Forelimb muscle (tissue), 1 donor: ENCODE results near the gene OR10H1. TPM values are rescaled to one million over a fixed set of nuclear protein-coding genes. Genes with fewer than 3 reads are reported as not detected.
"Not testable (repeated sequence)": the region's sequence is repeated elsewhere in the genome, so short reads cannot be mapped to it uniquely, and the experiment has no call there.

Experiments
- DNase-seq: peaks from one replicate; pipeline ENCODE4 v3.0.0-alpha.2; 2013; ENCODE audit warnings: low read depth
- polyA plus RNA-seq: library from polyadenylated mRNA; unstranded; fragments of 120-200 nt; gene quantifications from one replicate; pipeline ENCODE4 v1.2.1, GENCODE V29; 2013; ENCODE audit not compliant: insufficient read length

The OR10H1 gene
- polyA plus RNA-seq, 1 donor, result 0.04 TPM

DNA sequence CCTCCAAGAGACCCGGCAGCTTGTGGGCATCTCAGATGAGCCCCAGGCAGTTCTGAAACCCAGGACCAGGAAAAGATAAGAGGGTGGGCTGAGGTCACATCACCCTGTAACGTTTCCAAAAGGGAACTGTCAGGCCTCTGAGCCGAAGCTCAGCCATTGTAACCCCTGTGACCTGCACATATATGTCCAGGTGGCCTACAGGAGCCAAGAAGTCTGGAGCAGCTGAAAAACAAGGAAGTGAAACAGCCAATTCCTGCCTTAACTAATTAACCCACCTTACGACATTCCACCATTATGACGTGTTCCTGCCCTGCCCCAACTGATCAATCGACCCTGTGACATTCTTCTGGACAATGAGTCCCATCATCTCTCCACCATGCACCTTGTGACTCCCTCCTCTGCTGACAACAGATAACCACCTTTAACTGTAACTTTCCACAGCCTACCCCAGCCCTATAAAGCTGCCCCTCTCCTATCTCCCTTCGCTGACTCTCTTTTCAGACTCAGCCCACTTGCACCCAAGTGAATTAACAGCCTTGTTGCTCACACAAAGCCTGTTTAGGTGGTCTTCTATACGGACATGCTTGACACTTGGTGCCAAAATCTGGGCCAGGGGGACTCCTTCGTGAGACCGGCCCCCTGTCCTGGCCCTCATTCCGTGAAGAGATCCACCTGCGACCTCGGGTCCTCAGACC, 13.3 kb upstream of the OR10H1 start:
- DNase-seq, result not testable (repeated sequence)

- no peak for DNase-seq
Measured at GRCh38 chr19:15828121-15828610, 12.7 kb upstream of the OR10H1 start.

GRCh38 chr19:15825753-15826152, 10.3 kb upstream of the OR10H1 start:
- DNase-seq, result no peak

DNA sequence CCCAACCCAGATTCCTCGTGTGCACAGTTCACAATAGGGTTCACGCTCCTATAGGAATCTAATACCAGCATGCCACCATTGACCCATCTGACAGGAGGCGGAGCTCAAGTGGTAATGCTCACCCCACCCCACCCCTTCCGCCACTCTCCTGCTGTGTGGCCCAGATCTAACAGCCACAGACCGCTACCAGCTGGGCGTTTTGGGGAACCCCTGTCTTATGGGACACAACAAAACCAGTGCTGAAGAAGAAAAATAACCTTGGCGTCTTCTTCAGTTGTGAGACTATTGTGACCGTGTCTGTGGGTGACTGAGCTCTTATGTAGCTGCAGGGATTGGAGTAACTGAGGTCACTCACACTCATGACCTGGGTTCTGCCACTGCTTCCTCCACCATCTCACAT, 5.2 kb upstream of the OR10H1 start:
- DNase-seq, result no peak

DNA sequence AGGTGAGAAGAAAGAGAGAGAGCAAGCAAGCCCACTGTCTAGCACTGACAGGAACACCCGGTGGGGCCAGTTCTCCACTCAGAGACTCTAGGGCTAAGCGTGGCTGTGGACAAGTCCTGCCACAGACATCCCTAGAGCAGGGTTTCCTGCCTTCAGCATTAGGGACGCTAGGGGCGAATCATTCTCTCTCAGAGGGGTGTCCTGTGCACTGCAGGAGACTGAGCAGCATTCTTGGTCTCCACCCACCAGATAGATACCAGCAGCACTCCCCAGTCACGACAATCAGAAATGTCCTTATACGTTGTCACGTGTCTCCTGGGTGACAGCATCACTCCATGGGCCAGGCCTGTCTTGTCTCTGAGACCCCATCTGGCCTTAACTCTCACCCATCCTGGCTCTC, 1.5 kb downstream of the OR10H1 start:
- no peak for DNase-seq

GRCh38 chr19:15812060-15812722, 3.3 kb downstream of the OR10H1 start:
- DNase-seq, result no peak

- DNase-seq, result no peak
Measured at GRCh38 chr19:15811476-15811875, 4.0 kb downstream of the OR10H1 start.

GRCh38 chr19:15810335-15810734, 5.1 kb downstream of the OR10H1 start:
- peak; percentile 9 for DNase-seq

- not testable (repeated sequence) for DNase-seq
Measured at GRCh38 chr19:15794279-15794678, 21.2 kb downstream of the OR10H1 start.

GRCh38 chr19:15790096-15790495, 25.4 kb downstream of the OR10H1 start:
- DNase-seq, result no peak

DNA sequence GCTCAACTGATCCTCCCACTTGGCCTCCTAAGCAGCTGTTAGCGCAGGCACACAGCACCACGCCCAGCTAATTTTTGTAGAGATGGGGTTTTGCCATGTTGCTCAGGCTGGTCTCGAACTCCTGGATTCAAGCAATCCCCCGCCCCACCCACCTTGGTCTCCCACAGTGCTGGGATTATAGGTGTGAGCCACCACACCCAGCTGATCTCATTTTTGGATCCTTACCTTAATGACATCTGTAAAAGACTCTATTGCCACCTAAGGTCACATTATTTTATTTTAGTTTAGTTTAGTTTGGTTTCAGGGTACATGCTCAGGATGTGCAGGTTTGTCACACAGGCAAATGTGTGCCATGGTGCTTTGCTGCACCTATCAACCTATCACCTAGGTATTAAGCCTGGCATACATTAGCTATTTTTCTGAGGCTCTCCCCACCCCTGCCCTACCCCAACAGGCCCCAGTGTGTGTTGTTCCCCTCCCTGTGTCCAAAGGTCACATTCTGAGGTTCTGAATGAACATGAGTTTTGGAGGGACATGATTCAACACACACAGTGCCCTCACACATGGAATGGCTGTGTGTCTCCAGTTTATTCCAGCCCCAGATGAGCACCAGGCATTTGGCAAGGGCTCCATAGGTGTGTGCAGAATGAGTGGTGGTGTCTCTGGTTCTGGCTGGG, 26.7 kb downstream of the OR10H1 start:
- DNase-seq, result no peak

DNA sequence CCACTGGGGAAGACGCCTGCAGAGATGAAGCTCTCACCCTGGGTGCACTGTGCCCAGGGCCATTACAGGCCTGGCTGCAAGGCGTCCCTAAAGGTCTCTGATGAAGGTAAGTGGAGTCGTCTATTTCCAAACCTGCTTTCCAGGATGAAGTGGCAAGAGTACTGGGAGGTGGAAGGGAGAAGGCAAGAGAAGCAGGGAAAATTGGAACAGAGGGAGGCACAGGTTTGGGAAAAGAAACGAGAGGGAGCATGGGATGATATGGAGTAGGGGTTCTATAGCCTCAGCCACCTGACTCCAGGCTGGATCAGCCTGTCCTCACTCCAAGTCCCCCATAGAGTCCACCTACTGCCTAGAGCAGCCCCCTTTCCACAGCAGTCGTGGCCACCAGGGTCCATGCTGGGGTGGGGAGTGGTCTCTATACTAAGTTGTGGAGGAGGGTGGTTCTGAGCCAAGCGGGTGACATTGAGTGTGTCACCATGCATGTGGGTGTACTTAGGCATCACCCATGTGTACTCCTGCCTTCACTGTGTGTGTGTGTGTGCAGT, 27.8 kb downstream of the OR10H1 start, which contains the start of gene OR10H5:
OR10H5 (plus strand) TSS at position 51 of the 545 bp plus-strand sequence. CDS start 6,388 bp downstream, outside the sequence.
- no peak for DNase-seq

- DNase-seq, result not testable (repeated sequence)
Measured at GRCh38 chr19:15782896-15783295, 32.6 kb downstream of the OR10H1 start.

DNA sequence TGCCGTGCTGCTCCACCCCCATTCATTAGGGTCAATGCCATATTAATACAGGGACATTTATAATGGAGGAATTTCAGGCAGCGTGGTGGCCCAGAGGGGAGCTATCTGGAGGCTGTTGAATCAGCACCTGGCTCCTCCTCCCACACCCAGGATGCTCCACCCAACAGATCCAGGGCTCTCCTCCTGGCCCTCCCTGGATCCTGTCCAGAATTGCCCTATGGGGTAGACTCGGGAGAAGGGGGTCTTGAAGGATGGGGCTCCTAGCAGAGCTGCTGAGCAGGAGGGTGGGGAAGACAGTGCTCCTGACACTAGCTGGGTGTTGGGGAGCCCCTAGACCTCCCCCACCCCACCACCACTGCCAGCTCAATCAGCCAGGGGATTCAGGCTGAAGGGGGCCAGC, 33.3 kb downstream of the OR10H1 start:
- no peak for DNase-seq

DNA sequence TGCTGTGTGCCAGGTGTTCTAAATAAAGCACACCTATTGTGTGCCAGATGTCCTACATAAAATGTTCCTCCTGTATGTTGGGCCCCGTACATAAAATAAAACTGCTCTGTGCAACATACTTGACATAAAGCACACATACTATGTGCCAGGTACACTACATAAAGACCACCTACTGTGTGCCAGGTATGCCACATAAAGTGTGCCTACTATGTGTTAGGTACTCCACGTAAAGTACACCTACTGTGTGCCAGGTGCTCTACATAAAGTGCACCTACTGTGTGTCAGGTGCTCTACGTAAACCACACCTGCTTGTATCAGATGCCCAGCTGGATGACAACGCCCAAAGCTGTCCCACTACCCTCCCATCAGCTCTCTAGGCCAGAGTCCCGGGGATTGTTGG, 33.8 kb downstream of the OR10H1 start:
- DNase-seq, result no peak

- peak; percentile 5 for DNase-seq
Measured at GRCh38 chr19:15780610-15781418, 34.6 kb downstream of the OR10H1 start.

DNA sequence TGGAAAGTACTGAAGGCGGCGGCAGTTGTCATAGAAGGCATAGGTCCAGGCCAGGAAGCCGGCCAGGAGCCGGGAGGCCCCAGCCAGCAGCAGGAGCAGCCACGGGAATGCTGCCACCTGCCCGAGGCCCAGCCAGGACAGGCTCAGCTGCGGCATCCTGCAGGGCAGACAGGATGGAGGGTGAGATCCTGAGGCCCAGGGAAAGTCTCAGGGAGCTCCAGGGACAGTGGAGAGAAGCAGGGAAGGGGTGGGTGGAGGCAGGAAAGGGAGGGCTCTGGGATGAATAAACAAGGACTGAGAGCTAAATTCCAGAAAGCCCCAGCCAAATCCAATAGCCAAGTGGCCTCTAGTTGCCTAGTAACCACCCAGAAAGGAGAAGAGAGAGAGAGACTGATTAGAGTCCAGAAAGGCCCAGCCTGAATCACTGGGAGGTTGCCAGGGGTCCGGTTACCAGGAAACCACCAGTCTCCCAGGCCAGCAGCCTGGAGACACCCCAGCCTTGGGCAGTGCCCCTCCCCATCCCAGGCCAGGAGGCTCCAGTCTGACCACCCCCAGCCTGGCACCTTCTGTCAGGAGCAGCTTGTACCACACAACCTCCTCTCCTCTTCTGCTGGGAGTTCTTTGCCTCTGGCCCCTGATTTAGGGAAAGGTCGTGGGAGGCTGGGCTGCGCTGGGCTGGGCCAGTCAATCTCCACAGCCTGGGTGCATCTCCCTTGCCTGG, 35.5 kb downstream of the OR10H1 start:
- peak; percentile 65 for DNase-seq

GRCh38 chr19:15776991-15777970, 38.2 kb downstream of the OR10H1 start:
- no peak for DNase-seq

DNA sequence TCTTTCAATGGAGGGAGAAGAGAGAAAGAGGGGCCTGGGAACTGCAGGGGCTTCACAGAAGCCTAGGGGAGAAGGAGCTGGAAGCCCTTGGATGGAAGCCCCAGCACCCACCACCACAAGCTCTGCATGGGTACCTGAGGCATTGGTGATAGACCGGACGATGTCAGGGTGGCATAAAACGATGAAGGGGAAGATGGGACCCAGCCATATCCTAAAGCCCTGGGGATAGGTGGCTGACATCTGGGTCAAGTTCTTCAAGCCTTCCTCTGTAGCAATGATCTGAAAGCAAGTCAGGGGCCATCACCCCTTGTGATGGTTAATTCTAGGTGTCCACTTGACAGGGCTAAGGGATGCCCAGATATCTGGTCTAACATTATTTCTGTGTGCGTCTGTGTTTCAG, 39.2 kb downstream of the OR10H1 start:
- no peak for DNase-seq

DNA sequence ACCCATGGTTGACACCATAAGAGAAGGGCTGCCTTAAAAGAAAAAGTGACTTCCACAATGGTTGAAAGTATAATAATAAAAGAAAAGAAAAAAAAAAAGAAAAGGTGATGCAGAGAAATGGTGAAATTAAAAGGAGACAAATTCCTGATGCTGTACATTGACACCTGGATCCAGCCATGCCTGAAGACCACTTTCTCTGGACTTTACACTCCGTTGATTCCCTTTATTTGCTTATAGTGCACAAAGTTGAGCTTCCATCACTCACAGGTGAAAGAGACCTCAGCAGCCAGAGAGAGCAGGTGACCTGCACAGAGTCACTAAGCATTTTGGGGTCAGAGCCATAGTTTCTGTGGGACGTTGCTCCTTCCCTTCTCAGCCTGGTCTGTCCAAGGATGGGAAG, 40.2 kb downstream of the OR10H1 start:
- DNase-seq, result no peak
